DOHH2 (cell line): ENCODE data around the gene PHF8.

Experiments
- H3F3A ChIP-seq: fragments of 200-600 bp; sonication (generic), shearing (Covaris generic); 2 replicates; pipeline ENCODE4 v1.6.0; 2016; ENCODE audit warnings: antibody characterized with exemption, mild to moderate bottlenecking; ENCODE audit not compliant: control insufficient read depth, insufficient read depth
- H3K27ac ChIP-seq: fragments of 200-600 bp; sonication (generic); 2 replicates; pipeline ENCODE4 v1.5.1; 2014; ENCODE audit warnings: low read depth, mild to moderate bottlenecking, low read length, moderate library complexity
- H3K27me3 ChIP-seq: fragments of 200-600 bp; sonication (generic); 2 replicates; pipeline ENCODE4 v1.6.1; 2014; ENCODE audit warnings: mild to moderate bottlenecking, low read length, mixed read lengths; ENCODE audit not compliant: control insufficient read depth
- H3K36me3 ChIP-seq: fragments of 200-600 bp; sonication (generic); 2 replicates; pipeline ENCODE4 v1.6.1; 2014; ENCODE audit warnings: mild to moderate bottlenecking, low read length, moderate library complexity, mixed read lengths; ENCODE audit not compliant: control insufficient read depth
- H3K4me1 ChIP-seq: fragments of 200-600 bp; sonication (generic); 2 replicates; pipeline ENCODE4 v1.6.1; 2014; ENCODE audit warnings: mild to moderate bottlenecking, low read length, mixed read lengths; ENCODE audit not compliant: control insufficient read depth
- H3K4me2 ChIP-seq: fragments of 200-600 bp; sonication (generic); 2 replicates; pipeline ENCODE4 v1.6.0; 2014; ENCODE audit warnings: mild to moderate bottlenecking, low read length, moderate library complexity
- H3K4me3 ChIP-seq: fragments of 200-600 bp; sonication (generic); 2 replicates; pipeline ENCODE4 v1.5.1; 2014; ENCODE audit warnings: mild to moderate bottlenecking, low read length, mixed read lengths
- H3K79me2 ChIP-seq: fragments of 200-600 bp; sonication (generic); 2 replicates; pipeline ENCODE4 v1.6.1; 2014; ENCODE audit warnings: mild to moderate bottlenecking, low read length, mixed read lengths; ENCODE audit not compliant: control insufficient read depth
- H3K9me2 ChIP-seq: fragments of 200-600 bp; sonication (generic); replicated peaks from 2 replicates; pipeline ENCODE4 v1.6.1; 2014; ENCODE audit warnings: mild to moderate bottlenecking, low read length, mixed read lengths; ENCODE audit not compliant: control insufficient read depth
- H3K9me3 ChIP-seq: fragments of 200-600 bp; sonication (generic); 2 replicates; pipeline ENCODE4 v1.6.1; 2014; ENCODE audit warnings: antibody characterized with exemption, low read length, mixed read lengths; ENCODE audit not compliant: control insufficient read depth, insufficient read depth
- H4K20me1 ChIP-seq: fragments of 200-600 bp; sonication (generic); 2 replicates; pipeline ENCODE4 v1.6.0; 2014; ENCODE audit warnings: low read depth, mild to moderate bottlenecking, antibody characterized with exemption, low read length, moderate library complexity; ENCODE audit not compliant: control insufficient read depth, insufficient read depth
- EZH2phosphoT487 ChIP-seq: fragments of 200-600 bp; sonication (generic); IDR thresholded peaks from 2 replicates; pipeline ENCODE4 v1.6.1; 2017; ENCODE audit warnings: borderline replicate concordance, mild to moderate bottlenecking, antibody characterized with exemption, low read length, moderate library complexity, mixed read lengths
- TF ChIP-seq, protein P1 (sequence below): fragments of 200-600 bp; sonication (generic); IDR thresholded peaks from one replicate; pipeline ENCODE4 v1.5.1; 2014; ENCODE audit warnings: antibody characterized with exemption, mild to moderate bottlenecking, low read depth, low read length; ENCODE audit not compliant: poor library complexity, severe bottlenecking

The PHF8 gene

DNA sequence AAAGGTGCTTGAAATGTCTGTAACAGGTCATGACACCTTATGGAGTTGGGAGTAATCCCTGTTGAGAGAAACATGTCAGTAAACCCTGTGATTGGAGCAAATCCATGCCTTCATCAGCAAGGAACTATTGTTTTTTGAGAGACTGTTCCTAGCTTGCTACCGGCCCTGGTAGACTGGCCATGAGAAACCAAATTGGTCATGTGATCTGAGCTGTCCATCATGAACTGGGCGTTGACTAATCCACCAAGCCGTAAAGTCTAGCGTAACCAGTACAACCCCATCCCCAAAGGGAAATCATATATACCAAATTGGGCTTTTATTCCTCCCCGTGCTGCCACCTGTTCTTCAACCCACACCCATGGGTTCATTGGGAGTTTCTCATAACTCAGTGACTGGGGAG, 143.7 kb downstream of the PHF8 start:
- Histone ChIP-seq H3K4me2 (no peak overlapping the region), H3K4me3 (no peak overlapping the region), H4K20me1 (no peaks in the 10 kb centered on the region), H3K79me2 (no peaks in the 10 kb centered on the region), H3K9me3 (no peaks in the 10 kb centered on the region), H3K4me1 (no peaks in the 10 kb centered on the region), H3F3A (no peaks in the 10 kb centered on the region), H3K36me3 (no peaks in the 10 kb centered on the region), H3K27me3 (no peaks in the 10 kb centered on the region), H3K27ac (no peak overlapping the region), H3K9me2 (no peaks in the 10 kb centered on the region)
- TF ChIP-seq EZH2phosphoT487, result no peak
- TF ChIP-seq, protein P1, sequence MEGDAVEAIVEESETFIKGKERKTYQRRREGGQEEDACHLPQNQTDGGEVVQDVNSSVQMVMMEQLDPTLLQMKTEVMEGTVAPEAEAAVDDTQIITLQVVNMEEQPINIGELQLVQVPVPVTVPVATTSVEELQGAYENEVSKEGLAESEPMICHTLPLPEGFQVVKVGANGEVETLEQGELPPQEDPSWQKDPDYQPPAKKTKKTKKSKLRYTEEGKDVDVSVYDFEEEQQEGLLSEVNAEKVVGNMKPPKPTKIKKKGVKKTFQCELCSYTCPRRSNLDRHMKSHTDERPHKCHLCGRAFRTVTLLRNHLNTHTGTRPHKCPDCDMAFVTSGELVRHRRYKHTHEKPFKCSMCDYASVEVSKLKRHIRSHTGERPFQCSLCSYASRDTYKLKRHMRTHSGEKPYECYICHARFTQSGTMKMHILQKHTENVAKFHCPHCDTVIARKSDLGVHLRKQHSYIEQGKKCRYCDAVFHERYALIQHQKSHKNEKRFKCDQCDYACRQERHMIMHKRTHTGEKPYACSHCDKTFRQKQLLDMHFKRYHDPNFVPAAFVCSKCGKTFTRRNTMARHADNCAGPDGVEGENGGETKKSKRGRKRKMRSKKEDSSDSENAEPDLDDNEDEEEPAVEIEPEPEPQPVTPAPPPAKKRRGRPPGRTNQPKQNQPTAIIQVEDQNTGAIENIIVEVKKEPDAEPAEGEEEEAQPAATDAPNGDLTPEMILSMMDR, result no peak

DNA sequence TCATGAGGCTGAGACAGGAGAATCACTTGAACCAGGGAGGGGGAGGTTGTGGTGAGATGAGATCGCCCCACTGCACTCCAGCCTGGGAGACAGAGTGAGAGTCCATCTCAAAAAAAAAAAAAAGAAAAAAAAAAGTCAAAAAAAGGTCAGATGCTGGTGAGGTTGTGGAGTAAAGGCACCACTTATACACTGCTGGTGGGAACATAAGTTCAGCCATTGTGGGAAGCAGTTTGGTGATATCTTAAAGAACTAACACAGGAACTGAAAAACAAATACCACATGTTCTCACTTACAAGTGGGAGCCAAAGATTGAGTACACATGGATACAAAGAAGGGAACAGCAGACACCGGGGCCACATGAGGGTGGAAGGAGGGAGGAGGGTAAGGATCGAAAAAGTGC, 149.0 kb downstream of the PHF8 start:
- no peak overlapping the region for H3K27ac ChIP-seq
- no peaks in the 10 kb centered on the region for H3K9me2 ChIP-seq
- H3K27me3 ChIP-seq, result no peaks in the 10 kb centered on the region
- H3K9me3 ChIP-seq, result no peaks in the 10 kb centered on the region
- H3K4me3 ChIP-seq, result no peak overlapping the region
- no peaks in the 10 kb centered on the region for H3K36me3 ChIP-seq
- no peaks in the 10 kb centered on the region for H3F3A ChIP-seq
- no peaks in the 10 kb centered on the region for H3K79me2 ChIP-seq
- H3K4me1 ChIP-seq, result no peaks in the 10 kb centered on the region
- TF ChIP-seq, protein P1, result no peak
- TF ChIP-seq EZH2phosphoT487, result no peak
- no peak overlapping the region for H3K4me2 ChIP-seq
- H4K20me1 ChIP-seq, result no peaks in the 10 kb centered on the region
